KBM-7 (cell line): ENCODE data around the gene TMEM39A.

ENCODE experiments used
- DNase-seq: peaks from one replicate; pipeline ENCODE4 v3.0.0-alpha.2; 2015
- in situ Hi-C: fragments of 300-500 bp; cut with MboI; formaldehyde crosslinking; loops from 2 replicates; pipeline ENCODE4 v1.14.3; 2020; ENCODE audit warnings: low sequenced_read_pairs, low pct_unique_long_range_greater_than_20kb, mixed read lengths

The TMEM39A gene

DNA sequence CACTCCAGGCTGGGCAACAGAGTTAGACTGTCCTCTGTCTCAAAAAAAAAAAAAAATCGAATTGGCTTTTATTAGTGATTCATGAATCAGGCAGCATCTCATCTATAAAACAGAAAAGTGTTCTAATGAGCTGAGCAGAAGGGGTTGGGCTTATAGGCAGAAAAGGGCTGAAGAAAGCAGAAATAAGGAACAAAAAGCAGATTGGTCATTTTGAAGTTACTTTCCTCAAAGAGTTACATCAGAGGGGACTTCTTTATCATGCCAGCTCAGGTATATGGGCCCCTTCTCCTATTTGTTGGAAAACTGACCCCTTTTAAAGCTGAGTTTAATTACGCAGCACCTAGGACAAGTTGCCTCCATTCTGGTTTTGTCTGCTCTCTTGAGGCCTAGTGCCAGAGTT lies 4.6 kb upstream of the TMEM39A start:
- no peak for DNase-seq
- in situ Hi-C loops, result no loop called here

DNA sequence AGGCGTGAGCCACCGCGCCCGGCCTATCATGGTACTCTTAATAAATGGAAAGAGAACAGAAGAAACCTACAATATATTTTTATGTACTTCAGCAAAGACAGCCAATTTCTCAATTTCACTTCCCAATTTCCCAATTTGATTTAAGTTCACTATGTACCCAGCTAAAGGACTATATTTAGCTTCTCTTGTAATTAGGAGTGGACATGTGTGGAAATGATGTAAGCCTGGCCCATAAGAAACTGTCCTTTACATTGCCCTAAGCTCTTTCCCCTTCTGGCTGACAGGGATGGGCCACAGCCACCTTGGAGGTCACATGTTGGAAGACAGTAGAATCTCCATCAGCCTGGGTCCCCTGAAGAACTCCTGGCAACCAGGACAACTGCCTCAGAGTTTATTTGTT lies 6.2 kb downstream of the TMEM39A start:
- in situ Hi-C loops, result no loop called here
- DNase-seq, result no peak

DNA sequence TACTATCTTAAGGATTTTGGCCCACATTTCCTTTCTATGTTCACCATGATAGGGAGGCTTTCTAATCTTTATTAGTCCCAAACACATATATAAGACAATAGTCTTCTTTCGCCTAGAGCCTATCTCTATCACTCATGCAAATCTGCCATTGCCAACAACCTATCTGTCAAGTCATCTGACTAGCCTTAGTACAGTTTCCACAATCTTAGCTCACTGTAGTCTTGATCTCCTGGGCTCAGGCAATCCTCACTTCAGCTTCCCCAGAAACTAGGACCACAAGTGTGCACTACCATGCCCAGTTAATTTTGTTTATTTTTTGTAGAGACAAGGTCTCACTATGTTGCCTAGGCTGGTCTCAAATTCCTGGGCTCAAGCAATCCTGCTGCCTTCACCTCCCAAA lies 6.9 kb downstream of the TMEM39A start:
- in situ Hi-C loops, result no loop called here
- DNase-seq, result no peak

DNA sequence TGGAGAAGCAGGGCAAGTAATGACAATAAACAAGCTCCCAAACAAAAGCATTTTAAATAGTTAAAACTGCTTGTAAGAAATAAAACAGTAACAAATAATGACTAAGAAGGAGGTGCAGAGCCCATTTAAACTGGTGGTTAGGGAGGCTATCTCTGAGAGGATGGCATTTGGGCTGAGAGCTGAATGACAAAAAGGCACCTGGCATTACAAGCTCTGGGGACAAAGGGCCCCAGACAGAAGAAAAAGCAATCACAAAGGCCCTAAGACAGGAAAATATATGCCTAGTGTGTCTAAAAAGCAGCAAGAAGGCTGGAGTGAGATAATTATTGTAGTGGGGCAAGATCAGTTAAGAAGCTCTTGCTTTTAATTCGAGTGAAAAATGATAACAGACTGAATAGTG lies 9.6 kb downstream of the TMEM39A start:
- no peak for DNase-seq
- in situ Hi-C loops, result no loop called here

DNA sequence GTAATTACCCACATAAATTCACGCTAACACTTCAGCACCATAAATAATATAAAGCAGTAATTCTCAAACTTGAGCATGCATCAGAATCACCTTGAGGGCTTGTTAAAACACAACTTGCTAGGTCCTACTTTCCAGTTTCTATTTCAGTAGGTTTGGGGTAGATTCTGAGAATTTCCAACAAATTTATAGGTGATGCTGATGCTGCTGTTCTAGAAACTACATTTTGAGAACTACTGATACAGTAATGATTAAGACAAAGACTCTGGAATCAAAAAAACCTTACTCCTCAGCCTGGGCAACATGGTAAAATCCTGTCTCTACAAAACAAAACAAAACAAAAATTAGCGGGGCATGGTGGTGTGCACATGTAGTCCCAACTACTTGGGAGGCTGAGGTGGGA lies 18.8 kb downstream of the TMEM39A start:
- no peak for DNase-seq
- in situ Hi-C loops, result no loop called here

DNA sequence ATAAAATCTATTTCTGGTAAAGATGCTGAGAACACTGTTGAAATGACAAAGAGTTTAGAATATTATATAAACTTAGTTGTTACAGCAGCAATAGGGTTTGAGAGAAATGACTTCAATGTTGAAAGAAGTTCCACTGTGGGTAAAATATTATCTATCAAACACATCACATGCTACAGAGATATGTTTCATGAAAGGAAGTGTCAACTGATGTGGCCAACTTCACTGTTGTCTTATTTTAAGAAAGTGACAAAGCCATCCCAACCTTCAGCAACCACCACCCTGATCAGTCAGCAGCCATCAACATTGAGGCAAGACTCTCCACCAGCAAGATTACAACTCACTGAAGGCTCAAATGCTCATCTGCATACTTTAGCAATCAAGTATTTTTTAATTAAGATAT lies 20.2 kb downstream of the TMEM39A start:
- DNase-seq, result no peak
- in situ Hi-C loops, result no loop called here

DNA sequence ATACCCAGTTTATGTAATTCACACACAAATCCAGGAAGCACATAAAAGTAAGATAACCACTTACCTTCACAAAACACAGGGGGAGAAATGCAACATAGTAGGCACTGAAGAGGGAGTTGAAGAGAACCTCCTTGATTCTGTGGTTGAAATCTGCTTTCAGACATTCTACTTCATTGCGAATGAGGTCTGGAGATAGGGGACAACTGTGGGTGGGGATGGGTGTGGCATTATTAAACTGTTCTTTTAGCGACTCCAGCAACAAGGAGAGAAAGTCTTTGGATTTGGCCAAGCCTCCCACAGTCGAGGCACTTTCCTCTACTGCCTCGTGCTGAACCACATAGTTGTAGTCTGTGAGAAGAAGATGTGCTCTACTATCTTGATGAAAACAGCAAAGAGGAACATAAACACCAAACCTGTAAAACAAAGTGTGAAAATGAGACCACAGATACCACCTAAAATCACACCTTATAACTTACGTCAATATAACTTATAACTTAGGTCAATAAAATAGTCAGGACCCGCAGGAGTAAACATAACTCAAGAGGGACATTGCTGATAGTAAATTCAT lies 25.6 kb downstream of the TMEM39A start:
- no peak for DNase-seq
- in situ Hi-C loops, result no loop called here

DNA sequence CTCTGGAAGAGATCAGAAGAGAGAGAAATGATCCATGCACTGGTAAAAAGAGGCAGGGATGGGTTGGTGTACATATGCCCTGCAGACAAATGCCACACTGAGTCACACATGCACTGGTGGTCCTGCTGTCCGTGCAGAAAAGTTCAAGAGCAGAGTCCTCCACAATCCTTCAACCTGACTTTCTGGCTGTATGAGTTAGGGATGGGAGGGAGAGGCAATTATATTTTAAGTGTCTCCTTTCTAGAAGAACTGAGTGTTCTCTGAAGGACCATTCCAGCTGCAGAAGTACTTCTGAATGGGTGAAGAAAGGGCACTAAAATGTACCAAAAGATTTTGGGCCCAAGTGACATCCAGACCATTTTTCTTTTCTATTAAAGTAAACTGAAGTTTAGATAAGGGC lies 26.4 kb downstream of the TMEM39A start:
- no peak for DNase-seq
- in situ Hi-C loops, result no loop called here

DNA sequence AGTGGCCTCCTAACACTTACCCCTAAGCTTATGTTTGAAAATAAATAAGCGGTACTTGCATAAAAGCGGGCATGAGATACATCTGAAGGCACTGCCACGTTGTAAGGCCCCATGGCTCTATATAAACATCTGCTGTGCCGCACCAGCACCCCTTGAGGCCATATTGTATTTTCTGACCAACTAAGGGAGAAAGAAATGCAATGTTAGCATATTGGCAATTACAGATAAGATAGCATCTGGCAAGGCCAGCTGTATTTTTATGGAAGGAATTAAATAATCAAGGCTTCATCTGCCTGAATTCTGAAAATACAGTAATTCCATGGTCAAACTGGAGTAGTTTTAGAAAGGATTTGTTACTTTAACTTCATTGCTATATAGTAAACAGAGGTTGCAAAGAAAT lies 28.7 kb downstream of the TMEM39A start:
- DNase-seq, result no peak
- in situ Hi-C loops, result no loop called here

DNA sequence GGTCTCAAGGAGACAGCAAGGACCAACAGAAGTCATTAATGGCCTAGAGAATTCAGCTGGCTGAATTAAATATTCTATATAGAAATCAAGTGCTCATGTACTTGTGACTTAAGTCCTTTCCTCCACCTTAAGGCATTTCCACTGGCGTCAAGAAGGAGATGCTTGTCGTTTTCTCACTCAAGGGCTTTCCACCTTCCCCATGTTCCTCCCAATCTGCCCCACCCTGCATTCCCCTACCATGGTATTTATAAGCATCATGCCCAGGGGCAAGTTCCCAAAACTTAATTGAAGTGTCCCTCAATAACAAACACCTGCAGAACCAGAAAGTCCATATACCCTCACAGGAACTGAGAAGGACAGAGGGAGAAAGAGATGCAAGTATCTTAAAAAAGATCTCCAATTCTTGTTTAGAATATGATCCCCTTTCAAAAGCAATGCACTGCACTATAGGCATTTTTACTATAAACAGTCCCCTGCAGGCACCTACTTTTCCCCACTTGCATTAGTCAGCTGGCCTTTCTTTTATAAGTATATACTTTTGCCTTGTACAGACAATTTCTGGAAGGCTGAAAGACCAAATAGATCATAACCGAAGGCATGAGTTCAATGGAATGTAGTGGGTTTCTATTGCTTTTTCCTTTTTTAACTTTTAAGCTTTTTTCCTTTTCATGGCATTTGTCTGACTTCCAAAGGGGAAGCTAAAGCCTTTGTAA lies 29.6 kb downstream of the TMEM39A start:
- no peak for DNase-seq
- in situ Hi-C loops, result no loop called here

DNA sequence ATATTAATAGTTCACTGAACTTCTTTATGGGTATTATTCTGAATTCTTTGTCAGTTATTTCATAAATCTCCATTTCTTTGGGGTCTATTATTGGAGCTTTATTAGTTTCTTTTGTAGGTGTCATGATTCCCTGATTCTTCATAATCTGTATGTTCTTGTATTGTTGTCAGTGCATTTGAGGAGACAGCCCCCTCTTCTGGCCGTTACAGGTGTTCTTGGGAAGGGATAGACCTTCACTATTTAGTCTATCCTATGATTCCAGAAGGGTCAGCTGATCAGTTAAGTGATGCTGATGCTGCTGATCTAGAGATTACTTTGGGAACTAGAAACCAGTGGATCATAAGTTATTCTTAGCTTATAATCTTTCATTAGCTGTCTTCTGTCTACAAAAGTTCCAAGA lies 34.9 kb downstream of the TMEM39A start:
- in situ Hi-C loops, result no loop called here

DNA sequence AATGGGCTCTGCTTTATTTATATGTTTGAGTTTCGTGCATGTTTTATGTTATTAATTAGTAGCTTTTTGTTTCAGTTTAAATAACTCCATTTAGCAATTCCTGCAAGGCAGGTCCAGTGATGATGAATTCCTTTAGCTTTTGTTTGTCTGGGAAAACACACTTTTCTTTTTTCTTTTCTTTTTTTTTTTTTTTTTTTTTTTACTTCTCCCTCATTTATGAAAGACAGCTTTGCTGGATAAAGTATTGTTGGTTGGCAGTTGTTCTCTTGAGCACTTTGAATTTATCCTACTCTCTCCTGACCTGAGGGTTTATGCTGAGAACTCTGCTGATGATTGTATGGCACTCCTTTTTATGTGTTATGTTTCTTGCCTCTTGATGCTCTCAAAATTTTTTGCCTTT lies 35.7 kb downstream of the TMEM39A start:
- in situ Hi-C loops, result no loop called here
- DNase-seq, result peak; percentile 3

More for the DNA sequence above, 34.9 kb downstream of the TMEM39A start:
- DNase-seq, result peak; percentile 11

DNA sequence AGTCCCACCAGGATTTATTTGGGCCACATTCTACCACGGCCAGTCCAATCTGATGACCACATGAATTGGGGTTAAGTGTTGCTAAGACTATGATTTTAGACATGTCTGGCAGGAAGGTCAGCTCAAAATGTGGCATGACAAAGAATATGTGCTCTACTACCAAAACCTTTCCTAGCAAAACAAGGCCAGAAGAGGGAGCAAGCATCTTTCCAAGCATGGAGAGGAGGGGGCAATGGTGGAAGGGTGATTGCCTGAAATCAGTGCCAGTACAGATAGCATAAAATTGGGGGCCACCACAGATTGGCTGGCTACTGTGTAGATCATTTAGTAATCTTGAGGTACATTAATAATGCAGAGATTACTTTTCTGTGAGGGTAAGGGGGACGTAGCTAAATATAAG lies 43.2 kb downstream of the TMEM39A start:
- DNase-seq, result peak; percentile 7
- in situ Hi-C loops, result no loop called here

DNA sequence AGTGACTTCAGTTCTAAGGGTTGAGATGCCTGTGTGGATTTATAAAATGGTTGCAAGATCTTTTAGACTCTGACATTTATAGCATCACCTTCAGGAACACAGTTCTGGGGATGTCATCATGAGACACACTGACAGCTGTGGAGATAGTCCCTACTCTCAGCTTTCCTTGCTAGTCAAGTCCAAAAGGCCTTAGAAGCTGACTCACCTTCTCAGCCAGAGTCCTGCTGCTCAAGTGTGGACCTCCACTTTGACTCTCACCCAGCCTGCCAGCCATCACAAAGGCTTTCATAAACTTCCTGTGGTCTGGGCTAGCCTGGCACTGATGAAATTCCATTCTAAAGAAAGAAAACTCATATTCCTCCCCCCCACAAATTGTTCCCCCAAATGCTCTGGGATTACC lies 44.8 kb downstream of the TMEM39A start:
- no peak for DNase-seq
- in situ Hi-C loops, result no loop called here

DNA sequence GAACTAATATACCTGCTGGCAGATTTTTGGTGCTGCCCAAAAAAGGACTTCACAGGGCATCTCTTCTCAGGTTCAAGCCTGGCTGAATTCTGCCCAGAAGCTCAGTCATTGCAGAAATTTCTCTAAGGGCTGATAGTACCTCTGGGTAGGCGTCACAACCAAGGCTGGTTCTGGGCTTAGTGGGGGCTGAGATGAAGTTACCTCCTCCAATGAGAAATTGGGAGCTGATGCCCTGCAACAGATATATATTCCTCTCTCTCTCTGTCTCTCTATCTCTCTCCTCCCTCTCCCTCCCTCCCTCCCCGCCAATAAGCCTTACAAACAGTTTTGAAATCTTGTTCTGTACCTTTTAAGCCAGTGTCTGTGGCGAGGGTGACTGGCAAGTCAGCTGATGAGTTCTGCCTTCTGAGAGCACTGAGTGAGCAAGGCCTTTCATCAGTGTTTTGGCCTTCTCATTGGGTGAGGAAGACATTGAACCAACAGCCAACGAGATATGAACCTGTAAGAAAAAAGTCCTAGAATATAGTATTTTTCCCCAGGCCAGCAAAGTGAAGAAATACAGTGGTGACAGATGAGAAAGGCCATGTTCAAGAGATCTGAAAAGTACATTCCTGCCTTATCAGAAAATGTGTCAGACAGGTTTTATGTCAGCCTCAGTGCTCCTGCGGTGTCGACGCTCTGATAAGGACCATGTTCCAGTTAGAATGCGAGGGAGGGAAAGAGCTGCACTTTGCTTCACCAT lies 45.5 kb downstream of the TMEM39A start:
- DNase-seq, result no peak
- in situ Hi-C loops, result no loop called here

DNA sequence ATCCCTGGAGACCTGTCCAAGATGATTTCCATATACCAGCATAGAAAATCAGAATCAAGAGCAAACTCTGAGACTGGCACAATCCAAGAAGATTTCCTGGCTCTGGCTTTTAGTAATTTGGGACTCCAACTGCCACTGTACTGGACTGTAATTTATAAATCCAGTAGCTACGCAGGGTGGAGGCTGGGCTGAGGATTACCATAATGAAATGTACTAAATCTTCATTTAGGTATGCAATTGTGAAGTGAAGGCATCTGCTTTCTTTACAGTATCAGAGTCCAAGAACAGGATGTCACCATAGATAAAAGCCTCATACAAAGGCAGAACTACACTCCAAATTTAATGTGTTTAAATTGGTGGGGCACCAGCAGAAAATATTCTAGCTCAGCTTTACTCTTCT lies 46.5 kb downstream of the TMEM39A start:
- in situ Hi-C loops, result no loop called here
- DNase-seq, result no peak

DNA sequence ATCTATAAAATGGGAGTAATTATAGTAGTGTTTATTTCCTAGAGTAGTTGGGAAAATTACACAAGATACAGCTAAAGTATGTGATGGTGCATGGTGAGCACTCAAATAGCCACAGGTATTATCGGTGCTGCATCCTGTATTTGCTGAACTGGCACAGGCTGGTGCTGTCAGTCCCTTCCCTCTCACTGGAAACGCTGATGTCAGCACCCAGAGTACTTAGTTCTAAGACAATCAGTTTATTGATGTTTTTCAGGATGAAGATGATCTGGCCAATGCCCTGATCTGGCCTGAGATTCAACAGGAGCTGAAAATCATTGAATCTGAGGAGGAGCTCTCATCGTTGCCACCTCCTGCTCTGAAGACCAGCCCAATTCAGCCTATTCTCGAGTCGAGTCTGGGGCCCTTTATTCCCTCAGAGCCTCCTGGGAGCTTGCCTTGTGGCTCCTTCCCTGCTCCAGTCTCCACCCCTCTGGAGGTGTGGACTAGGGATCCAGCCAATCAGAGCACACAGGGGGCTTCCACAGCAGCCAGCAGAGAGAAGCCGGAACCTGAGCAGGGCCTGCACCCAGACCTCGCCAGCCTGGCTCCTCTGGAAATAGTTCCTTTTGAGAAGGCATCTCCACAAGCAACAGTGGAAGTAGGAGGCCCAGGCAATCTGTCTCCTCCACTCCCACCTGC lies 49.7 kb downstream of the TMEM39A start:
- in situ Hi-C loops, result no loop called here
- DNase-seq, result no peak

DNA sequence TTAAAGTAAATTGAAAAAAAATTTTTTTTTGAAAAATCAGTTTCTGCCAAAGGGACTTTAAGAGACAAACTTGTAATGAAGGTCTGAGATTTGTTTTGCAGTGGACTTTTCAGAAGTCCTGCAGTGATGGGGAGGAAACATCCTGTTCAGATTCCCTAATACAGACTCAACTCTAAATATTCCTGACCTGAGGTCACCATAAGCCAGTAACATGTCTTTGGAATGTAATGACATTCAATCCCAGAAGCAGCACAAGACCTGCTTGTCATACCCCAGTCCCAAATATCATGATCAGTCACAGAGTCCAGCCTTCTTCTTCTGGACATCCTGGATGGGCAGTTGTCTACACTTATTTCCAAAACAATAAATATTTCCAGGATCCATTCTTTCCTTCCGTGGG lies 53.6 kb downstream of the TMEM39A start:
- in situ Hi-C loops, result no loop called here
- no peak for DNase-seq

DNA sequence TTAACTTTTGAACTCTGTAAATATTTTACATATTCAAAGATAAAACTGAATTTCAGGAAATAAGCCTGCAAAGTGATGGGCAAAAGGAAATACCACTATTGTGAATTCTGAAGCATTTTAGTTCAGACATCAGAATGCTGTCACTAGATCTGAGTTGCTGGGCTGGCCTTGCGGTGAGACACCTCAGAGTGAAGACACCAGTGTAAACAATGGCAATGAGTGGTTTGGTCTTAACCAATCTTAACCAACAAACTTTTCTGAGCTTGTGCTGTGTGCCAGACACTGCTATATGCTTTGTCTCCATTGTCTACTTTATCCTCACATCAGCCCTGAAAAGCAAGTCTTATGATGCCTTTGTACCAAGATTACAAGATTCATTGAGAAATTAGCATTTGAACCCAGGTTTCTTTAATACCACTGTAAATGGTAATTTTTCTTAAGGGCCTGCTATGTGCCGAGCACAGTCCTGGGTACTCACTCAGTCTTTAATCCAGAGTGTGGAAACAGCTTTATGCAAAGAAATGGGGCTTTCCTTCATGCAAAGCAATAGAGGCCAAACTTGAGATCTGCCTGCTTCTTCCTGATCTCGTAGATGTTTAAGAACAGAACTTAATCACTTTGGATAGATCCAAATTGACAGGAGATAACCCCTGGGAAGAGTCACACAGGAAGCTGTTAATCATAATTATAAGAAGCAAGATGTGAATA lies 55.0 kb downstream of the TMEM39A start:
- in situ Hi-C loops, result no loop called here
- no peak for DNase-seq

DNA sequence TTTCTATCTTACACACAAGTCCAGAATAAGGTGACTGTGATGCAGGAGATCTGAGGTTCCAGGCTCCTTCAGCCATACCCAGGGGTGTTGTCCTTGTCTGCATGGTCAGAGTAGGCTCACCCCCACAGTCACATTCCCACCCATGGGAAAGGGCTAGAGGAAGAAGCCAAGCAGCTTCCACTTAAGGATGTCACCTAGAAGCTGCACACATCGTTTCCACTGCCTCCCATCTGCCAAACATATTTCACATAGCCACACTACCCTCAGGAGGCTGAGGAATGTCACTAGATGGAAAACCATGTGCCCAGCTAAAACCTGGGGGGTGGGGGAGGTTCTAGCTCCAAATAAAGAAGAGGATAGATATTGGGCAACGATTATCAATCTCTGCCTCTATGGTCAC lies 58.1 kb downstream of the TMEM39A start:
- in situ Hi-C loops, result no loop called here
- no peak for DNase-seq
